GM21381 (cell line): ENCODE data around the gene JCAD.
"Not testable (repeated sequence)": the region's sequence is repeated elsewhere in the genome, so short reads cannot be mapped to it uniquely, and the experiment has no call there.

Source experiments
- ATAC-seq: cut with Tn5 transposase; IDR thresholded peaks from one replicate; pipeline ENCODE4 v1.9.1; 2021; ENCODE audit warnings: mild to moderate bottlenecking, moderate library complexity; ENCODE audit not compliant: unreplicated experiment

The JCAD gene

DNA sequence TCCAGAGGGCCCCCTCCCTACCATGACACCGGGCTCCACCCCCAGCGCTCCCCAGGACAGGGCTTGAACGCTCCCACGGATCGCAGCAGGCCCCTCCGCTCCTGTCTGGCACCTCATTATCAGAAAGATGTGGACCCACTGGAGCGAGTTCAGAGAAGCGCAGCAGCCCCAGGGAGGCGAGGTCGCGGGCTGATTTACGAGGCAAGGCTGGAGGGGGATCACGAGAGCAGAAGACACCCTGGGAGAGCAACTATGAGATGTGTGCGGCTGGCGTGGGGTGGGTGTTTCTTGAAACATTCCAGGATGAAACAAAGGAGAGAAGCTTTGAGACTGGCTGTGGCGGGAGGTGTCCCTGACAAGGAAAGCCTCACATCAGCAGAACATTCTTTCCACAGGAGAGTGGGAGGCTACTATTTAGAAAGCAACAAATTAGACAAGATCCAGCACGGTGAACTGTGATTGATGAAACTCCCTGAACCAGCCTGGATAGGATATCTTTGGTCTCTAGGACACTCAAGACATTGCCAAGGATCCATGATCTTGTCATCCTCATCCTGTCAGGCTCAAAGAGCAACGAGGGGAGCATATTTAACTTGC is 66.0 kb downstream of the JCAD start:
- ATAC-seq, result no peak

DNA sequence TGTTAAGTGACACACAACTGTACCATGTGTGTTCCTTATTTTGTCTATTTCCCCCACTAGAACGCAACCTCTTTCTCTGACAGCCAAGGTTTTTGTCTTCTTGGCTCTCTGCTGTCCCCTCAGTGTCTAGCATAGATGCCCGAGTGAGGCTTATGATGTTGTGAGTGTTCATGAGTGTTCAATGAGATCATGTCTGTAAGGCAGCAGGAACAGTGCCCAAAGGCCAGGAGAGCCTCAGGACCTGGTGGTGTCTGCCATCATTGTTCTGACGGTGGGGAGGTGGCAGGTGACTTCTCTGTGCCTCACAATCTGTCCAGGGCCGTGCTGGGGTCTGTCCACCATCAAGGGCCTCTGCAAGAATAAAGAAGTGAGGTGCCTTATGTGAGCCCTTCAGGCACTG is 66.5 kb downstream of the JCAD start:
- ATAC-seq, result no peak

DNA sequence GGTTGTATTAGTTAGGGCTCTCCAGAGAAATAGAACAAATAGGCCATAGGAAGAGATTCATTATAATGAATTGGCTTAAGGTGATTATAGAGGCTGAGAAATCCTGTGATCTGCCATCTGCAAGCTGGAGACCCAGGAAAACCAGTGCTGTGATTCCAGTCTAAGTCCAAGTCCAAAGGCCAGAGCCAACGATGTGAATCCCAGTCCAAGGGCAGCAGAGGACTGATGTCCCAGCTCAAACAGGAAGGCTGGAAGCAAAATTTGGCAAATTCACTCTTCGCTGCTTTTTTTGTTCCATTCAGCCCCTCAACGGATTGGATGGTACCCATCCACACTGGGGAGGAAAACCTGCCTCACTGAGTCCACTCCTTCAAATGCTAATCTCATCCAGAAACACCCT is 68.0 kb downstream of the JCAD start:
- no peak for ATAC-seq

DNA sequence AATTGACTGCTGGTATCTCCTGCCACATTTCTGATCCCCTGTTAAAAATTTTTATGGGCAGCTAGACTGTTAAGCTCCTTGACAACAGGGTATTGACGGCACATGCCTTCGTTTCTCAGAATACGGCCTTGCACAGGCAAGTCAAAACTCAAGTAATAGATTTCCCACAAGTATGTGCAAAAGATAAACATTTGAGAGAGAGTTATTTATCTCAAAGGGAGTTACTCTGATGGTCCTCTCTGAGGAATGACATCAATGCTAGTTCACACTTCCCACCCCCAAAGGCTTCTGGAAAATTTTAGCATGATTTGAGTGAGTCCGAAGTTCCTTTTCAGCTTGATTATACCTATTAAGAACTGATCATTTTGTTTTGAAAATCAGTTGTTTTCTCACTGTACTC is 71.9 kb downstream of the JCAD start:
- no peak for ATAC-seq

DNA sequence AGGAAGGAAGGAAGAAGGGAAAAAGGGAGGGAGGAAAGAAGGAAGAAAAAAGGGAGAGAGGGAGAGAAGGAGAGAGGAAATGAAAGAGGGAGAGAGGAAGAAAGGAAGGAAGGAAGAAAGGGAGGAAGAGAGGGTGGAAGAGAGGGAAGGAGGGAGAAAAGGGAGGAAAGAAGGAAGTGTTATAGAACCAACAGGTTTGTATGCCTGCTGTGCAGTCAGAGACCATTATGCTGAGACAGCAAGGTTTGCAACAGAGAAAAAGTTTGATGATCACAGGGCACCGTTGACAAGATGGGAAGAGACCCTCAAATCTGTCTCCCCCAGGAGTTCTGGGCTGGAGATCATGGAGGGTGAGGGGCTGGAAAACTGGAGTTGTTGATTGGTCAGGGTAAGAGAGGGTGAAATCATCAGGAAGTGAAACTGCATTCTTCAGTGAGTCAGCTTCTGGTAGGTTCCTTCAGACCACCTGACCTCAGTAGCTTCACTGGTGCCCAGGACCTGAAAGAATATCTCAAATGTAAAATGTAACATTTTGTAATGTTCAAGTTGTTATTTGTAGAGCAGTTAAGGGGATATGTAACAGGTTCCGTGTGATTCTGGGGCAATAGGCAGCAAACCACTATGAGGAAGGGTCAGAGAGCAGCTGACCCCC is 76.3 kb downstream of the JCAD start:
- no peak for ATAC-seq

DNA sequence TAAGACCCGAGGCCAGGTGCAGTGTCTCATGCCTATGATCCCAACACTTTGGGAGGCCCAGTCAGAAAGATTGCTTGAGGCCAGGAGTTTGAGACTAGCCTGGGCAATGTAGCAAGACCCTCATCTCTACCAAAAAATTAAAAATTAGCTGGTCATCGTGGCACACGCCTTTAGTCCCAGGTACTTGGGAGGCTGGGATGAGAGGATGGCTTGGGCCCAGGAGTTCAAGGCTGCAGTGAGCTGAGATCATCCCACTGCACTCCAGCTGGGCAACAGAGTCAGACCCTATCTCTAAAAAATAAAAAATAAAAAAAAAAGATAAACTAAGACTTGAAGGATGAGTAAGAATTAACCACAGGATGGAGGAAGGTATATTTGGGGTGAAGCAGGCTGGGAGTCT is 77.9 kb downstream of the JCAD start:
- no peak for ATAC-seq

DNA sequence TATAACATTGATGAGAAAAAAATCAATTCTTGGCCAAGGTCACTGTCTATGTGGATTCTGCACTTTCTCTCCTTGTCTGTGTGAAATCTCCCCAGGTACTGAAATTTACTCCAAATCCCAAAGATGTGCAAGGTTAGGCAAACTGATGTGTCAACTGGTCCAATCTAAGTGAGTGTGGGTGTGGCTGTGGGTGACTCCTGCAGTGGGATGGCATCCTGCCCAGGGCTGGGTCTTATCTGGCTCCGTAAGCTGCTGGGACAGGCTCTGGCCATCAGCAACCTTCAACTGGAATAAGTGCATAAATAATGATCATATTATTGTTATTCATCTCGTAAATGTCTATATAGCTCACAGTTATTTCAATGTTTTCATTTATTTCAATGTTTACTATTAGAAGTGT is 79.3 kb downstream of the JCAD start:
- no peak for ATAC-seq

DNA sequence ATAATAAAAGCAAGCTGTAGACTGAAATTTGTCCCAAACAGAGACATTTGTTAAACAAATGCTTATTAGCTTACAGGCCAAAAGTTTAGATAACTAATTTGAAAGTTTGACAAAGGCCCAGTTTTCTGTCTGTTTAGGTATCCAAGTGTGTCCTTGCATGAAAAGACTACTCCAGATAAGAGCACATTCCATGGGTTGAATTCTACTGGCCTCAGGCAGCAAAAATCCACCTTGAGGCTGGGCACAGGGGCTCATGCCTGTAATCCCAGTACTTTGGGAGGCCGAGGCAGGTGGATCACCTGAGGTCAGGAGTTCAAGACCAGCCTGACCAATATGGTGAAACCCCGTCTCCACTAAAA is 80.0 kb downstream of the JCAD start:
- ATAC-seq, result not testable (repeated sequence)

DNA sequence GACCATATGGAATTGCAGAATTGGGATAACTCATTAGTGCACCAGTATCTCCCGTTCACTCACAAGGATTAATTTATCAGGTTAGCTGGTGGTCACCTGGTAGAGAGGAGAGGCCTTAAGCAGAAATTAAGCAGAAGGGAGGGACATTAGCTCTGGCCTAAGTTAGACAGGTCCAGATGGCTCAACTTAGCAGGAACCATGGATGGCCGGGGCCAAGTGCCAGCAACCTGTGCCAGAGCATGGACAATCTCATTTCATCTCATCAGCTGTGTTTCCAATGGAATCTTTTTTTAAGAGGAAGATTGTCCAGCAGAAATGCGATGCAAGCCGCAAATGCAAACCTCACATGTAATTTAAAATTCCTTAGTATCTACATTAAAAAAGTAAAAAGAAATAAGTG is 82.2 kb downstream of the JCAD start:
- no peak for ATAC-seq

DNA sequence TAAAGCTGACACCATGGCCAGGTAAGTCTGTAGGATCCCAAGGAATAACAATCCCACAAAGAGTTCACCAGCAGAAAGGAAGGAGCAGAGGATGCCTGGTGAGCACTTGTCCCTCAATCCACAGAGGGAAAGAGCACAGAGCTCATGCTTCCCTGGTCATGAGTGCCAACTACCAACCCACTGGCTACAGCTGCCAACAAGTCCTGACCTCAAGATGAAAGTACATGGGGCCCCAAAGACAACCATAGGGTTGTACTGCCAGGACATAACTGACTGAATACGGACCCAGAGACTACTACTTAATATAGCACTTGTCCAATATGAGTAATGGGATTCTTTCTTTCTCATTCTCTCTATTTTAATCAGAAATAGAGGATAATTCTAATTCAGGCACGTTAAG is 83.3 kb downstream of the JCAD start:
- ATAC-seq, result no peak

DNA sequence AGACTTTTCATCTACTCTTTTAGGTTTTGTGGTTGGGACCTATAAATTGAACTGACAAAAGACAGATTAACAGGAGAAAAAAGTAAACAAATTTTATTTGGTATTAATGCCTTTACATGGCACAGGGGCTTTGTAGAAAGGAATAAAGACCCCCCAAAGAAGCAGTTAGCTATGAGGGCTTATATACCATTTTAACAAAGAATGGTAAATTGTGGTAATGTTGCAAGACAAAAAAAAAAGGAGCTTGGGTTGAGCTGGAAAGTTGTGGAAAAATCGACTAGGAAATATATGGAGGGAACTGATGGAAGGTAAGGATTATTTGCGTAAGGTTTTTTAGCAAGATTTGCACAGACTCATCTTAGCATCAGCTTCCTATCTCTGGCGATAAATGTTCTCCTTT is 84.6 kb downstream of the JCAD start:
- ATAC-seq, result no peak

DNA sequence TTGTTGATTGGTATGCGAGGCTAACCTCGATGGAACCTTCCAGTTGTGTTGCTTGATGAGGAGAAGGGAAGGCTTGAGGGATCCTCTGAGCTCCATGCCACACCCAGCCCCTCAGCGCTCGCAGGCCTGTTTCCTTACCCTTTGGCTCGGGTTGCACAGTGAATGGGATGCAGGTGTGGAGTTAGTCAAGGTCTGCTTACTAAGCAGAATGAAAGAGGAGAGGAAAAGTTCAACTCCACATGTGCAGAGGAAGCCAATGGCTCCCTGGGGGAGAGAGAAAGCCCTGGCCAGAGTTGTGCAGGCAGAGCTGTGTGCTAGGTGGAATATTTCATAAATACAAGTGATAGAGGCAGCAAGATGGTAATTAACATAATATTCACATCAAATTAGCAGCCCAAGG is 85.5 kb downstream of the JCAD start:
- ATAC-seq, result no peak

DNA sequence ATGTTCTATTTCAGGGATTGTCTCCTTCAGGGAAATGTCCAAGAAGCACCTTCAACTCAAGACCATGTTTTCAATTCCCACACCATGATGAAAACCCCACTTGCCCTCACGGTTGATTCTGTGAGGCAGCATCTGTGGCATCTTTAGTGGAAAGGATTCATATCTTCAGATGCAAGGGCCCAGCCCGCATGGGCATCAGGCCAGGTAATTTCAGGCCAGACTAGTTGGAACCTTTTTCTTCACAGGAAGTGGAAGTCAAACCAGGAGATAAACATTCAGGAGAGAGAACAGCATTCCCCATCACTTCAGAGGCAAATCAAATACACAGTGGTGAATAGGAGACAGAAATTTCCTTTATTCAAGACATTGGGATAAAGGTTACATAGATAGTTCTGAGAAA is 88.8 kb downstream of the JCAD start:
- ATAC-seq, result no peak

DNA sequence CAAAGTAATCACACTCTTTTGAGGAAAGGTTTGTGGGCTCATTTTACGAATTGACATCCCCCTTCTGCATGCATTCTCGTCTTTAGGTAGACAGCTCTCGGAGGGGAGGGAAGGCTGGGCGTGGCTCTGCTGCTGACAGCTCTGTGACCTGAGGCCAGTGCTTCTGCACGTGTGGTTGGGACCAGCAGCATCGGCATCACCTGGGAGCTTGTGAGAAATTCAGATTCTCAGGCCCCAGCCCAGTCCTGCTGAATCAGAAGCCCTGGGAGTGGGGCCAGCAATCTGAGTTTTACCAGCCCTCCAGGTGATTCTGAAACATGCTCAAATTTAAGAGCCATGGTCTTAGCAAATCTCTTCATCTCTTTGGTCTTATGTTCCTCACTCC is 89.4 kb downstream of the JCAD start:
- ATAC-seq, result no peak

DNA sequence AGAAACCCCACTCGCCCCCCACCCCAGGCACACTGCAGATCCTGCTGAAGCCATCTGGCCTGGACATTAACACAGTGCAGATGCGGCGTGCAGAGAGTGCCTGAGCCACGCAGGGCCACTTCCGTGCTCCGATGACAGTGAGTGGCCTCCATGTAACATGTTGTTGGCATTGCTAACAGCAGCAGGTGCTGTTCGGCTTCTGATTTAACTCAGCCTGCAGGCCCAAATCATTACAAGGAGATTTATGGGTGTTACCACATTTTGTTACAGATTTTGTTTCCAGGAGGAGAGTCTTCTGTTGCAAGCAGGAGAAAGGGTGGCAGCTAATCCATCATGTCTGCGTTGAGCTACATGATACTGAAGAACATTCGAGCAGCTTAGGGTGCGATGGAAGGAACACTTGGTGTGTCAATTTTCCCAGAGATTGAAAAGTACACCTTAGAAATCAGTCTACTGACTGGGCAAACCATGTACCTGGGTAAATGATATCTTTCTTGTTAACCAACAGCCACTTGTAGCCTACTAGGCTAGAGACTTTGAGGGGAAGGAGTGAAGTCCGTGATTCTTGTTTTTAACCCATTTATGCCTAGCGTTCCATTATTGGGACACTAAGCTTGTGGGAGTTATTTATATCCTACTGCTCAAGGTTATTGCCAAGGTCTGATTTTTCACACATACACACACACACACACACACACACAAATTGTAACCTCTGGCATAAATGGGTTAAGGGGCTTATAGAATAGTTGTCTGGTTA is 90.0 kb downstream of the JCAD start:
- no peak for ATAC-seq

DNA sequence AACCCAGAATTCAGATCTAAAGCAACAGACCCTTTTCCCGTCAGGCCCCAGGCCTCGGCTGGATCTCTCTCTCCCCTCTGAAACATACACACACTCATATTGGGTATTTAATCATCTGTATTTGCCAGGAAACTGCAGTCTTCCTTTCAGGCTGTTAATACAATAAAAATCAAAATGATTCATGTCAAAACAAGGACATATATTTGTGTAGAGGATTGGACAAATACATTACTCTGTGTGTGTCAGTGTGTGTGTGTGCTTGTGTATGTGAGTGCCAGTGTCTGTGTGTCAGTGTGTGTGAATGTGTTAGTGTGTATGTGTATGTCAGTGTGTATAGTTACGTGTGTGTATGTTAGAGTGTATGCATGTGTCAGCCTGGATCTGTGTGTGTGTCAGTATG is 90.8 kb downstream of the JCAD start:
- no peak for ATAC-seq

DNA sequence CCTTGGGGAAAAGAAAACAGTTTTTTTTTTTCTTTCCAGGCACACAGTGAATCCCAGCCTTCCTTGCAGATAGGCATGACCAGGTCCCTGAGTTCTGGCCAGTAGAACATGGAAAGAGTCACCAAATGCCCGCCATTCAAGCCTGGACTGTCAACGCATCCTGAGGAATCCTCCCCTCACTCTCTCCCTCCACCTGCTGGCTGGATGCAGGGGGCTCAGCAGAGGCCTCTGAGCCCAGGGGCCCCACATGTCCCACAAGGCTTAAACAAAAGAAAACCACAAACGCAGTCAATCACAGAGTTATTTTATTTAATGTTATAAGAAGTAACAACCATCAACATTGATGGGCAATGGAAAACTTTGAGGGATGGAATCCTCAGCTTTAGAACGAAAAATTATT is 93.1 kb downstream of the JCAD start:
- ATAC-seq, result no peak
